Keratinocyte (primary cell): ENCODE measurements around the gene COL13A1. TPM values are rescaled to one million over a fixed set of nuclear protein-coding genes. Genes with fewer than 3 reads are reported as not detected.

Experiments used
- DNase-seq: peaks from one replicate; pipeline ENCODE4 v3.0.0-alpha.2; 2011; ENCODE audit warnings: low read depth, missing footprints, low spot score
- FAIRE-seq: peaks from 2 replicates; lab custom pipeline; 2011; peaks lifted over from hg19 to GRCh38; lab: Jason Lieb, UNC
- H2AFZ ChIP-seq: 2 replicates; pipeline ENCODE4 v1.6.0; 2012; ENCODE audit warnings: low read length, control low read depth, inconsistent platforms; ENCODE audit not compliant: control insufficient read depth
- H3K27ac ChIP-seq: 2 replicates; pipeline ENCODE4 v1.5.1; 2011; ENCODE audit warnings: low read length; ENCODE audit not compliant: control insufficient read depth, insufficient read depth
- H3K27me3 ChIP-seq: 3 replicates; pipeline ENCODE4 v1.6.0; 2011; ENCODE audit warnings: low read length; ENCODE audit not compliant: control insufficient read depth, insufficient read depth; ENCODE audit errors: extremely low read depth
- H3K36me3 ChIP-seq, 2 experiments: 2 replicates in 1 of 2; 3 replicates in 1 of 2; pipeline ENCODE4 v1.5.1; 2011; ENCODE audit warnings: low read length in 2 of 2, mild to moderate bottlenecking in 1 of 2; ENCODE audit not compliant: control insufficient read depth in 2 of 2, insufficient read depth in 2 of 2; ENCODE audit errors: extremely low read depth in 1 of 2
- H3K4me1 ChIP-seq: 3 replicates; pipeline ENCODE4 v1.5.1; 2011; ENCODE audit warnings: low read length; ENCODE audit not compliant: control insufficient read depth, insufficient read depth; ENCODE audit errors: extremely low read depth
- H3K4me2 ChIP-seq: 3 replicates; pipeline ENCODE4 v1.6.0; 2011; ENCODE audit warnings: low read depth, low read length; ENCODE audit not compliant: control insufficient read depth, insufficient read depth; ENCODE audit errors: extremely low read depth
- H3K4me3 ChIP-seq, 3 experiments: fragments of 200-600 bp in 1 of 3; sonication (generic) in 1 of 3; 2 replicates in 2 of 3; 3 replicates in 1 of 3; pipeline ENCODE4 v1.5.1; 2011 to 2016; ENCODE audit warnings: low read length in 3 of 3, mild to moderate bottlenecking in 3 of 3, control low read depth in 2 of 3, inconsistent platforms in 1 of 3, low read depth in 1 of 3, mixed read lengths in 1 of 3, mixed run types in 1 of 3, moderate library complexity in 1 of 3; ENCODE audit not compliant: control insufficient read depth in 2 of 3, insufficient read depth in 2 of 3; ENCODE audit errors: extremely low read depth in 1 of 3
- H3K79me2 ChIP-seq: 2 replicates; pipeline ENCODE4 v1.6.0; 2012; ENCODE audit warnings: low read length; ENCODE audit not compliant: control insufficient read depth, insufficient read depth
- H3K9ac ChIP-seq: 3 replicates; pipeline ENCODE4 v1.6.0; 2011; ENCODE audit warnings: low read length; ENCODE audit not compliant: control insufficient read depth, insufficient read depth; ENCODE audit errors: extremely low read depth
- H3K9me1 ChIP-seq: 3 replicates; pipeline ENCODE4 v1.6.0; 2011; ENCODE audit warnings: low read length; ENCODE audit not compliant: control insufficient read depth, insufficient read depth; ENCODE audit errors: extremely low read depth
- H3K9me3 ChIP-seq: 2 replicates; pipeline ENCODE4 v1.5.1; 2012; ENCODE audit warnings: low read depth, low read length; ENCODE audit not compliant: control insufficient read depth
- H4K20me1 ChIP-seq: 3 replicates; pipeline ENCODE4 v1.6.0; 2011; ENCODE audit warnings: low read length; ENCODE audit not compliant: control insufficient read depth, insufficient read depth; ENCODE audit errors: extremely low read depth
- CTCF ChIP-seq, 3 experiments: IDR thresholded peaks in 1 of 3; conservative IDR thresholded peaks in 1 of 3; optimal IDR thresholded peaks in 1 of 3; 2 replicates in 2 of 3; 3 replicates in 1 of 3; pipeline versions ENCODE3 to v1.5.1; 2011; ENCODE audit warnings: low read length in 3 of 3, mild to moderate bottlenecking in 3 of 3, moderate library complexity in 2 of 3, control low read depth in 1 of 3, inconsistent platforms in 1 of 3; ENCODE audit not compliant: insufficient read depth in 2 of 3; ENCODE audit errors: extremely low read depth in 1 of 3
- EZH2 ChIP-seq: IDR thresholded peaks from one replicate; pipeline ENCODE4 v1.6.1; 2012; ENCODE audit warnings: inconsistent platforms, mild to moderate bottlenecking, low read length, moderate library complexity
- dilution Hi-C: fragments of 300-500 bp; cut with MboI; formaldehyde crosslinking; loops from one replicate; pipeline ENCODE4 v1.7.0; 2020; ENCODE audit warnings: low sequenced_read_pairs; ENCODE audit not compliant: extremely low pct_ligation_motif_present
- polyA plus RNA-seq, 5 experiments: library from polyadenylated mRNA; depleted of rRNA in 3 of 5; stranded (reverse) in 3 of 5; stranded (forward) in 1 of 5; unstranded in 1 of 5; fragments of >200 nt; gene quantifications; 1 replicate in 1 of 5; 2 replicates in 3 of 5; 3 replicates in 1 of 5; pipeline versions ENCODE4 v1.2.1 to v1.2.3, GENCODE V29; 2011 to 2012; ENCODE audit warnings: missing spikeins in 2 of 5, low read depth in 1 of 5, low replicate concordance in 1 of 5

COL13A1 gene
- polyA plus RNA-seq, 1 donor (not counting 4 experiments of a cell fraction or from before 2014, with no cell fraction given) = 1.5 TPM

GRCh38 chr10:69810675-69811397 is 9.1 kb downstream of the COL13A1 start:
- Histone ChIP-seq H3K4me2 (no peak overlapping the region), H2AFZ (no peak overlapping the region), H3K4me1 (peaks cover 14% of the 10 kb centered on the region), H3K79me2 (no peaks in the 10 kb centered on the region), H3K4me3 (no peak overlapping the region), H3K27me3 (no peaks in the 10 kb centered on the region), H3K9me3 (no peaks in the 10 kb centered on the region), H3K9me1 (no peaks in the 10 kb centered on the region), H4K20me1 (no peaks in the 10 kb centered on the region), H3K9ac (no peak overlapping the region), H3K27ac (no peak overlapping the region), H3K36me3 (no peaks in the 10 kb centered on the region)
- dilution Hi-C loops = no loop called here
- TF ChIP-seq EZH2 (no peak), CTCF (optimal IDR thresholded peaks at IDR 0.05 in 1 of 3, IDR thresholded peaks at IDR 0.05 in 1 of 3, conservative IDR thresholded peaks at IDR 0.05 in 1 of 3; ENCODE audit: extremely low read depth in 1 of 3, insufficient read depth in 2 of 3, low read length in 3 of 3) (no peak)
- no peak for FAIRE-seq
- DNase-seq = no peak

GRCh38 chr10:69813632-69814031 is 11.9 kb downstream of the COL13A1 start:
- H3K4me1 ChIP-seq = no peaks in the 10 kb centered on the region
- H3K36me3 ChIP-seq = no peaks in the 10 kb centered on the region
- no peaks in the 10 kb centered on the region for H3K9me1 ChIP-seq
- H3K9me3 ChIP-seq = no peaks in the 10 kb centered on the region
- H3K27ac ChIP-seq = no peak overlapping the region
- H4K20me1 ChIP-seq = no peaks in the 10 kb centered on the region
- no peak for TF ChIP-seq CTCF (optimal IDR thresholded peaks at IDR 0.05 in 1 of 3, IDR thresholded peaks at IDR 0.05 in 1 of 3, conservative IDR thresholded peaks at IDR 0.05 in 1 of 3; ENCODE audit: extremely low read depth in 1 of 3, insufficient read depth in 2 of 3, low read length in 3 of 3)
- no peak for TF ChIP-seq EZH2
- dilution Hi-C loops = no loop called here
- FAIRE-seq (no peak), DNase-seq (no peak)
- no peak overlapping the region for H3K4me3 ChIP-seq
- H3K4me2 ChIP-seq = no peak overlapping the region
- H3K27me3 ChIP-seq = no peaks in the 10 kb centered on the region
- no peak overlapping the region for H2AFZ ChIP-seq
- H3K79me2 ChIP-seq = no peaks in the 10 kb centered on the region
- no peak overlapping the region for H3K9ac ChIP-seq
